ENCODE measurements around the gene PGBD5.
A peak's percentile ranks its signal among the peaks of the same experiment; 100 is the strongest.
"Not testable (repeated sequence)": the region's sequence is repeated elsewhere in the genome, so short reads cannot be mapped to it uniquely, and the experiment has no call there.

The PGBD5 gene

GRCh38 chr1:230425252-230426091 lies 660 bp downstream of the PGBD5 start:
- DNase-seq: no peak

- peak; percentile 24 to 25 for DNase-seq
Measured at GRCh38 chr1:230424391-230425251, 1.5 kb downstream of the PGBD5 start.

GRCh38 chr1:230423951-230424350 lies 2.2 kb downstream of the PGBD5 start:
- no peak for DNase-seq

GRCh38 chr1:230423261-230423660 lies 2.9 kb downstream of the PGBD5 start:
- no peak for DNase-seq

- DNase-seq: no peak
Measured at GRCh38 chr1:230422221-230422981, 3.7 kb downstream of the PGBD5 start.

GRCh38 chr1:230421481-230421880 lies 4.7 kb downstream of the PGBD5 start:
- DNase-seq: no peak

GRCh38 chr1:230420372-230420771 lies 5.8 kb downstream of the PGBD5 start:
- not testable (repeated sequence) for DNase-seq

- no peak for DNase-seq
Measured at GRCh38 chr1:230416430-230416829, 9.7 kb downstream of the PGBD5 start.

- no peak for DNase-seq
Measured at GRCh38 chr1:230415405-230416132, 10.6 kb downstream of the PGBD5 start.

GRCh38 chr1:230414694-230415093 lies 11.4 kb downstream of the PGBD5 start:
- no peak for DNase-seq

GRCh38 chr1:230414102-230414501 lies 12.0 kb downstream of the PGBD5 start:
- DNase-seq: no peak

- DNase-seq: no peak
Measured at GRCh38 chr1:230413061-230413460, 13.1 kb downstream of the PGBD5 start.

- DNase-seq: no peak
Measured at GRCh38 chr1:230408971-230409370, 17.2 kb downstream of the PGBD5 start.

- DNase-seq: no peak
Measured at GRCh38 chr1:230407351-230407750, 18.8 kb downstream of the PGBD5 start.

- DNase-seq: not testable (repeated sequence)
Measured at GRCh38 chr1:230406727-230407126, 19.4 kb downstream of the PGBD5 start.

GRCh38 chr1:230403442-230403841 lies 22.7 kb downstream of the PGBD5 start:
- no peak for DNase-seq

GRCh38 chr1:230401763-230402294 lies 24.3 kb downstream of the PGBD5 start:
- no peak for DNase-seq

- DNase-seq: no peak
Measured at GRCh38 chr1:230401101-230401500, 25.0 kb downstream of the PGBD5 start.

GRCh38 chr1:230400007-230400344 lies 26.2 kb downstream of the PGBD5 start:
- no peak for DNase-seq

- DNase-seq: no peak
Measured at GRCh38 chr1:230399321-230400006, 26.7 kb downstream of the PGBD5 start.

GRCh38 chr1:230398856-230399255 lies 27.3 kb downstream of the PGBD5 start:
- no peak for DNase-seq

GRCh38 chr1:230396966-230397365 lies 29.2 kb downstream of the PGBD5 start:
- no peak for DNase-seq

Measured in inflammatory macrophage treated with lipopolysaccharide for 1 hour (primary cell).